ENCODE measurements around the gene PSRC1. TPM values are rescaled to one million over a fixed set of nuclear protein-coding genes. Genes with fewer than 3 reads are reported as not detected.
A peak's percentile ranks its signal among the peaks of the same experiment; 100 is the strongest.

Gene PSRC1
- total RNA-seq, 2 donors from 2014 or later = 1.8 TPM; not detected in 1

GRCh38 chr1:109316506-109316905 lies 33.6 kb upstream of the PSRC1 start:
- no peak for ATAC-seq
- no peaks in the 10 kb centered on the region for H3K4me1 ChIP-seq

DNA sequence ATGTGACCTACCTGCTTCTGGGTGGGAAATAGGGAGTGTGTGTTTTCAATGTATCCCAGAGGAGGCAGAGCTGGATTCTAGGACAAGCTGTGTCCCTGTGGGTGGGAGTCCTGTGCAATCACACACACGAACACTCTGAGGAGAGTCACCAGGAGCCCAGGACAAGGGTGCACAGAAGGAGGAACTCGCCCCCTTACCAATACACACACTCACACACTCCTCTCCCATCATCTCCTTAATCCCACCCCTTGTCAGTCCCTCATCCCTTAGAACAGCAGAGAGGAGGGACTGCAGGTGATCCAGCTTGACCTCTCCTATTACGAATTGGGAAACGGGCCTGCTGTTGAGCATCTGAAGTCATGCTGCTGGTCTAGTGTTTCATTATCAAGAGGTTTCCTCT lies 32.3 kb upstream of the PSRC1 start:
- WGBS, 2 donors = 86 to 93% methylated on average over 4 of the region's 4 CpGs
- DNase-seq (no peak), ATAC-seq (no peak)
- H3K27me3 ChIP-seq = no peaks in the 10 kb centered on the region
- intact Hi-C loops (cut with DNase I) = no loop called here
- H3K27ac ChIP-seq = no peak overlapping the region
- H3K9me3 ChIP-seq = no peaks in the 10 kb centered on the region
- peaks cover 0 to 14% of the 10 kb centered on the region in 2 donors for H3K36me3 ChIP-seq (replicated peaks in 1 of 2; ENCODE audit: insufficient read depth in 1 of 2, low read depth in 2 of 2)
- H3K4me3 ChIP-seq = no peak overlapping the region
- TF ChIP-seq CTCF (IDR thresholded peaks at IDR 0.05) = no peak
- no peak for TF ChIP-seq POLR2A (IDR thresholded peaks at IDR 0.05)
- no peaks in the 10 kb centered on the region for H3K4me1 ChIP-seq

More at GRCh38 chr1:109316506-109316905, 33.6 kb upstream of the PSRC1 start:
- Histone ChIP-seq H3K4me3 (no peak overlapping the region), H3K27me3 (no peaks in the 10 kb centered on the region), H3K27ac (no peak overlapping the region), H3K9me3 (no peaks in the 10 kb centered on the region), H3K36me3 (replicated peaks in 1 of 2; ENCODE audit: insufficient read depth in 1 of 2, low read depth in 2 of 2) (peaks cover 0 to 22% of the 10 kb centered on the region in 2 donors)
- no peak for DNase-seq
- TF ChIP-seq CTCF (IDR thresholded peaks at IDR 0.05) (no peak), POLR2A (IDR thresholded peaks at IDR 0.05) (no peak)
- 92 to 97% methylated on average over 1 of the region's 1 CpG for WGBS, 2 donors
- intact Hi-C loops (cut with DNase I) = no loop called here

DNA sequence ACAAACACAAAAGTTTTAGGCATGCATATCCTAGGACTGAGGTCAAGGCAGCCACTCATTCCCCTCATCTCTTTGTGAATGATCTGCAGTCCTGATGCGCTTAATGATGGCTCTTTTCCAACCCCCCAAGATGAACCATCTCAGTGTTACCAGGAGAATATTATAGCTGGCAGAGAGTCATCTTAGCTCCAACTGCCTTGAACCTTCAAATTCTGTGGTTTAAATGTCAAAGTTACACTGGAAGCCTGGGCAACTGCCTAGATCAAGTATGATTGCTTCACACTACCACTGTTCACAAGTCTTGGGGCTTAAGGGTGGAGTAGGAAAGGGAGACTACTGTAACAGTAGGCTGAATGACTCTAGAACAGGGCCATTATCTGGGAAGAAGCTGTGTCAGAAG lies 31.9 kb upstream of the PSRC1 start:
- WGBS, 2 donors = 88 to 95% methylated on average over 1 of the region's 1 CpG
- intact Hi-C loops (cut with DNase I) = no loop called here
- DNase-seq (no peak), ATAC-seq (no peak)
- H3K36me3 ChIP-seq (replicated peaks in 1 of 2; ENCODE audit: insufficient read depth in 1 of 2, low read depth in 2 of 2) = peaks cover 0 to 14% of the 10 kb centered on the region in 2 donors
- H3K4me1 ChIP-seq = no peaks in the 10 kb centered on the region
- TF ChIP-seq POLR2A (IDR thresholded peaks at IDR 0.05) (no peak), CTCF (IDR thresholded peaks at IDR 0.05) (no peak)
- H3K27me3 ChIP-seq = no peaks in the 10 kb centered on the region
- no peak overlapping the region for H3K27ac ChIP-seq
- H3K9me3 ChIP-seq = no peaks in the 10 kb centered on the region
- H3K4me3 ChIP-seq = no peak overlapping the region

GRCh38 chr1:109312978-109313775 lies 30.2 kb upstream of the PSRC1 start:
- no peaks in the 10 kb centered on the region for H3K9me3 ChIP-seq
- H3K36me3 ChIP-seq (replicated peaks in 1 of 2; ENCODE audit: insufficient read depth in 1 of 2, low read depth in 2 of 2) = peaks cover 0 to 9% of the 10 kb centered on the region in 2 donors
- H3K4me3 ChIP-seq = no peak overlapping the region
- no peak for TF ChIP-seq CTCF (IDR thresholded peaks at IDR 0.05)
- no peak for TF ChIP-seq POLR2A (IDR thresholded peaks at IDR 0.05)
- H3K4me1 ChIP-seq = no peaks in the 10 kb centered on the region
- intact Hi-C loops (cut with DNase I) = no loop called here
- DNase-seq (peak in 1 of 4 donors; percentile 29), ATAC-seq (no peak)
- no peak overlapping the region for H3K27ac ChIP-seq
- WGBS, 2 donors = 72 to 77% methylated on average over 12 of the region's 12 CpGs
- H3K27me3 ChIP-seq = no peaks in the 10 kb centered on the region

DNA sequence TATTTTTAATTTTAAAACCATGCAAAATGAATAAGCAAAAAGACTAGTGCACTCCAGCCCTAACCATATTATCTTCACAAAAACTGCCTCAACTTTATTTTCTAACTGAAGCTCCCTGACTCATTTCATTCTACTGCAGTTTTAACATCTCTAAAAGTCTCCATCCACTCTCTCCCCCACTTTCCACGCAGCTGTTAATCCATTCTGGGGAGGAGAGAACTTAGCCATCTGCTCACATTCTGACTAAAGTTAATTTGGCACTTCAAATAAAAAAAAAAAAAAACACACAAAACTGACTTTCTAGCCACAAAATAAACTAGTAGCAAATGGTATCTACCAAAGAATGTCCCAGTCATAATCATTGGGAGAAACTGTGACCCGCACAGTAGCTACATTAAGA lies 29.3 kb upstream of the PSRC1 start:
- TF ChIP-seq POLR2A (IDR thresholded peaks at IDR 0.05) (no peak), CTCF (IDR thresholded peaks at IDR 0.05) (no peak)
- no peaks in the 10 kb centered on the region for H3K27me3 ChIP-seq
- peaks cover 0 to 7% of the 10 kb centered on the region in 2 donors for H3K36me3 ChIP-seq (replicated peaks in 1 of 2; ENCODE audit: insufficient read depth in 1 of 2, low read depth in 2 of 2)
- DNase-seq (no peak), ATAC-seq (no peak)
- WGBS, 2 donors = 84 to 90% methylated on average over 2 of the region's 2 CpGs
- intact Hi-C loops (cut with DNase I) = no loop called here
- H3K4me3 ChIP-seq = no peak overlapping the region
- no peaks in the 10 kb centered on the region for H3K9me3 ChIP-seq
- H3K27ac ChIP-seq = no peak overlapping the region
- no peaks in the 10 kb centered on the region for H3K4me1 ChIP-seq
